D721Med (cell line): Measurements from ENCODE around the gene RPL5.
"Not testable (repeated sequence)": the region's sequence is repeated elsewhere in the genome, so short reads cannot be mapped to it uniquely, and the experiment has no call there.

Experiments
- DNase-seq: peaks from one replicate; pipeline ENCODE4 v3.0.0; 2011; ENCODE audit warnings: low spot score; ENCODE audit not compliant: insufficient read length
- FAIRE-seq: peaks from 2 replicates; lab custom pipeline; 2011; peaks lifted over from hg19 to GRCh38; lab: Jason Lieb, UNC
- CTCF ChIP-seq: IDR thresholded peaks from 2 replicates; pipeline ENCODE4 v1.5.1; 2012; ENCODE audit warnings: mild to moderate bottlenecking, control low read depth; ENCODE audit not compliant: insufficient read depth; ENCODE audit errors: missing control alignments

RPL5 gene

GRCh38 chr1:92831762-92832536, at the start of gene RPL5:
RPL5 (plus strand) TSS chr1:92832040; CDS start chr1:92832115, 75 bp downstream.
- FAIRE-seq: no peak
- TF ChIP-seq CTCF: peak; percentile 97
- DNase-seq: peak; percentile 85

- DNase-seq, FAIRE-seq: not testable (repeated sequence)
Observed at GRCh38 chr1:92783550-92783949, 48.3 kb upstream of the RPL5 start.

- no peak for TF ChIP-seq CTCF
- FAIRE-seq (no peak), DNase-seq (no peak)
Observed at GRCh38 chr1:92784021-92784638, 47.7 kb upstream of the RPL5 start.

GRCh38 chr1:92784639-92785500, 47.0 kb upstream of the RPL5 start, which contains the start of gene EVI5:
EVI5 (minus strand) TSS chr1:92785108; CDS start chr1:92736546, 48,562 bp downstream.
- TF ChIP-seq CTCF: no peak
- DNase-seq (peak; percentile 75), FAIRE-seq (no peak)

GRCh38 chr1:92786111-92786901, 45.5 kb upstream of the RPL5 start:
- TF ChIP-seq CTCF: no peak

GRCh38 chr1:92790081-92790480, 41.8 kb upstream of the RPL5 start:
- no peak for DNase-seq
- FAIRE-seq: no peak
- no peak for TF ChIP-seq CTCF

More at GRCh38 chr1:92786111-92786901, 45.5 kb upstream of the RPL5 start:
- DNase-seq (no peak), FAIRE-seq (no peak)
